Mammary epithelial cell (primary cell): ENCODE data around the gene ITGA11.

ENCODE experiments used
- EZH2 ChIP-seq: IDR thresholded peaks from 2 replicates; pipeline ENCODE4 v1.6.1; 2012; ENCODE audit warnings: low read length, inconsistent platforms, borderline replicate concordance
- TF ChIP-seq, protein P1 (sequence below), 2 donors: IDR thresholded peaks in 1 of 2; conservative IDR thresholded peaks in 1 of 2; 2 replicates each; pipeline ENCODE4 v1.5.1; 2011 to 2012; ENCODE audit warnings: inconsistent platforms in 2 of 2, low read length in 2 of 2, mild to moderate bottlenecking in 2 of 2, control low read depth in 1 of 2, low read depth in 1 of 2; ENCODE audit not compliant: insufficient read depth in 1 of 2; ENCODE audit errors: extremely low read depth in 1 of 2

- no peak for TF ChIP-seq EZH2
- TF ChIP-seq, protein P1, sequence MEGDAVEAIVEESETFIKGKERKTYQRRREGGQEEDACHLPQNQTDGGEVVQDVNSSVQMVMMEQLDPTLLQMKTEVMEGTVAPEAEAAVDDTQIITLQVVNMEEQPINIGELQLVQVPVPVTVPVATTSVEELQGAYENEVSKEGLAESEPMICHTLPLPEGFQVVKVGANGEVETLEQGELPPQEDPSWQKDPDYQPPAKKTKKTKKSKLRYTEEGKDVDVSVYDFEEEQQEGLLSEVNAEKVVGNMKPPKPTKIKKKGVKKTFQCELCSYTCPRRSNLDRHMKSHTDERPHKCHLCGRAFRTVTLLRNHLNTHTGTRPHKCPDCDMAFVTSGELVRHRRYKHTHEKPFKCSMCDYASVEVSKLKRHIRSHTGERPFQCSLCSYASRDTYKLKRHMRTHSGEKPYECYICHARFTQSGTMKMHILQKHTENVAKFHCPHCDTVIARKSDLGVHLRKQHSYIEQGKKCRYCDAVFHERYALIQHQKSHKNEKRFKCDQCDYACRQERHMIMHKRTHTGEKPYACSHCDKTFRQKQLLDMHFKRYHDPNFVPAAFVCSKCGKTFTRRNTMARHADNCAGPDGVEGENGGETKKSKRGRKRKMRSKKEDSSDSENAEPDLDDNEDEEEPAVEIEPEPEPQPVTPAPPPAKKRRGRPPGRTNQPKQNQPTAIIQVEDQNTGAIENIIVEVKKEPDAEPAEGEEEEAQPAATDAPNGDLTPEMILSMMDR (conservative IDR thresholded peaks at IDR 0.05 in 1 of 2, IDR thresholded peaks at IDR 0.05 in 1 of 2; ENCODE audit: extremely low read depth in 1 of 2, insufficient read depth in 1 of 2, low read depth in 1 of 2, low read length in 2 of 2), result no peak
These were observed 136.8 kb downstream of the ITGA11 start for GRCh38 chr15:68295014-68295805.
